ENCODE results near the gene COMMD9. TPM values are rescaled to one million over a fixed set of nuclear protein-coding genes. Genes with fewer than 3 reads are reported as not detected.

The COMMD9 gene
- total and polyA plus RNA-seq, 4 donors = 22.9 to 50.8 (median 28.3) TPM

DNA sequence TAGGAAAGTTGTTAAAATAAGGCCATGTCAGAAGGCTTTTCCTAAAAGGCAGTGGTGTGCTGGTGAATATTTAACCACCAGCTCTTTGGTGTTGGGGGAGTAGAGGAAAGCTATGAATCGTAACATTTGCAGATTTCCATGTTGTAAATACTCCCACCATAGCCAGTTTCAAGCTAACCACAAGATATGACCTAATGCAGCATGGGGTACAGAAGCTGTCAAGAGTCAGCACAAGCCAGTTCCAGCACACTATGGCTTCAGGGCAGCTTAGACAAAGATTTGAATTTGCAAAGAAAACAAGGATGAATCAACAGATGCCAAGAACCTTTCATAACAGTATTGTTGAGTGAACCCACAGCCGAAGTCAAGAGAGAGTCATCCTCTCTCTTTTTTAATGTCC lies 40.0 kb downstream of the COMMD9 start:
- 43% methylated on average over 2 of the region's 2 CpGs for WGBS
- H3K36me3 ChIP-seq (ENCODE audit: control insufficient read depth in 4 of 4, insufficient read depth in 3 of 4, low read depth in 1 of 4, low read length in 3 of 4) = no peaks in the 10 kb centered on the region
- H3K9me3 ChIP-seq (ENCODE audit: control insufficient read depth in 4 of 4, low read length in 3 of 4) = peaks cover 0 to 4% (median 0%) of the 10 kb centered on the region in 4 donors
- TF ChIP-seq CTCF (IDR thresholded peaks at IDR 0.05; ENCODE audit: low read depth, low read length, missing input control) (no peak), YY1 (IDR thresholded peaks at IDR 0.05) (peak; percentile 11)
- no peaks in the 10 kb centered on the region for H3K27me3 ChIP-seq (ENCODE audit: control insufficient read depth in 4 of 4, insufficient read depth in 4 of 4, low read length in 3 of 4)
- H3K4me1 ChIP-seq (ENCODE audit: control insufficient read depth in 4 of 4, insufficient read depth in 4 of 4, low read length in 3 of 4) = no peaks in the 10 kb centered on the region
- no peak for DNase-seq (ENCODE audit: low spot score)
- H3K27ac ChIP-seq (ENCODE audit: low read depth in 1 of 2, low read length in 2 of 2) = no peak overlapping the region
- H3K4me3 ChIP-seq (ENCODE audit: low read depth in 1 of 3, low read length in 3 of 3) = no peak overlapping the region
- no peak overlapping the region for H3K9ac ChIP-seq (ENCODE audit: low read depth in 1 of 2, low read length in 2 of 2)

DNA sequence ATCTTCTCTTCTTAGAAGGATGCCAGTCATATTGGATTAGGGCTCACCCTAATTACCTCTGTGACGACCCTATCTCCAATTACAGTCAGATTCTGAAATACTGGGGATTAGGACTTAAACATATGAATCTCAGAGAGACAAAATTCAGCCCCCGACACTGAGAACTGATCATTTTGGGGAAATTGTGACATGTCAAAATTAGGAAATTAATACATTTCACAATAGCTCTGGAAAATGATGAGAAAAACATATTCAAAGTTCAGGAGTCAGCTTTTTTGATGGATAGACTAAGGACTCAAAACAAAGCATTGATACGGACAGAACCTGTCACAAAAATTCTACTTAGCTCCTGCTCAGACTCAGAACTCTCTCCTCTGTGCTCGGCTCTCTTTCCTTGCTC lies 40.8 kb downstream of the COMMD9 start:
- no peaks in the 10 kb centered on the region for H3K4me1 ChIP-seq (ENCODE audit: control insufficient read depth in 4 of 4, insufficient read depth in 4 of 4, low read length in 3 of 4)
- no peaks in the 10 kb centered on the region for H3K27me3 ChIP-seq (ENCODE audit: control insufficient read depth in 4 of 4, insufficient read depth in 4 of 4, low read length in 3 of 4)
- TF ChIP-seq EGR1 (IDR thresholded peaks at IDR 0.05; ENCODE audit: low read depth in 2 of 2) = no peak
- TF ChIP-seq RAD21 (IDR thresholded peaks at IDR 0.05) = no peak
- TF ChIP-seq ZBTB33 (IDR thresholded peaks at IDR 0.05) = no peak
- TF ChIP-seq GABPA (IDR thresholded peaks at IDR 0.05 in 1 of 2, conservative IDR thresholded peaks at IDR 0.05 in 1 of 2) = no peak
- no peak for TF ChIP-seq TAF1 (conservative IDR thresholded peaks at IDR 0.05)
- TF ChIP-seq JUND (IDR thresholded peaks at IDR 0.05) = no peak
- no peak for TF ChIP-seq SP1 (IDR thresholded peaks at IDR 0.05)
- TF ChIP-seq FOXA2 (IDR thresholded peaks at IDR 0.05) = no peak
- TF ChIP-seq REST (IDR thresholded peaks at IDR 0.05) = no peak
- TF ChIP-seq, protein P1, sequence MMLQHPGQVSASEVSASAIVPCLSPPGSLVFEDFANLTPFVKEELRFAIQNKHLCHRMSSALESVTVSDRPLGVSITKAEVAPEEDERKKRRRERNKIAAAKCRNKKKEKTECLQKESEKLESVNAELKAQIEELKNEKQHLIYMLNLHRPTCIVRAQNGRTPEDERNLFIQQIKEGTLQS (IDR thresholded peaks at IDR 0.05) = no peak
- no peak for TF ChIP-seq RXRA (IDR thresholded peaks at IDR 0.05)
- TF ChIP-seq HNF4G (IDR thresholded peaks at IDR 0.05) = no peak
- TF ChIP-seq HNF4A (conservative IDR thresholded peaks at IDR 0.05) = no peak
- TF ChIP-seq, protein P2, sequence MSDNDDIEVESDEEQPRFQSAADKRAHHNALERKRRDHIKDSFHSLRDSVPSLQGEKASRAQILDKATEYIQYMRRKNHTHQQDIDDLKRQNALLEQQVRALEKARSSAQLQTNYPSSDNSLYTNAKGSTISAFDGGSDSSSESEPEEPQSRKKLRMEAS (IDR thresholded peaks at IDR 0.05) = no peak
- no peak for TF ChIP-seq YY1 (IDR thresholded peaks at IDR 0.05)
- TF ChIP-seq NR2F2 (IDR thresholded peaks at IDR 0.05) = no peak
- WGBS = 81% methylated on average over 4 of the region's 4 CpGs
- peaks cover 0 to 4% (median 0%) of the 10 kb centered on the region in 4 donors for H3K9me3 ChIP-seq (ENCODE audit: control insufficient read depth in 4 of 4, low read length in 3 of 4)
- DNase-seq (ENCODE audit: low spot score) = no peak
- H3K4me3 ChIP-seq (ENCODE audit: low read depth in 1 of 3, low read length in 3 of 3) = no peak overlapping the region
- H3K9ac ChIP-seq (ENCODE audit: low read depth in 1 of 2, low read length in 2 of 2) = no peak overlapping the region
- no peak overlapping the region for H3K27ac ChIP-seq (ENCODE audit: low read depth in 1 of 2, low read length in 2 of 2)
- no peaks in the 10 kb centered on the region for H3K36me3 ChIP-seq (ENCODE audit: control insufficient read depth in 4 of 4, insufficient read depth in 3 of 4, low read depth in 1 of 4, low read length in 3 of 4)
